Stimulated activated CD4-positive, alpha-beta T cell treated with anti-CD3 and anti-CD28 coated beads, Interleukin-4, amount 100 ng/mL, for 48 hours (primary cell): ENCODE results near the gene CCDC68.
"Not testable (repeated sequence)": the region's sequence is repeated elsewhere in the genome, so short reads cannot be mapped to it uniquely, and the experiment has no call there.

Experiments used
- DNase-seq, 2 donors: peaks; one replicate each; pipeline ENCODE4 v3.0.0-alpha.2; 2020; ENCODE audit warnings: low read depth in 2 of 2

Gene CCDC68, protein sequence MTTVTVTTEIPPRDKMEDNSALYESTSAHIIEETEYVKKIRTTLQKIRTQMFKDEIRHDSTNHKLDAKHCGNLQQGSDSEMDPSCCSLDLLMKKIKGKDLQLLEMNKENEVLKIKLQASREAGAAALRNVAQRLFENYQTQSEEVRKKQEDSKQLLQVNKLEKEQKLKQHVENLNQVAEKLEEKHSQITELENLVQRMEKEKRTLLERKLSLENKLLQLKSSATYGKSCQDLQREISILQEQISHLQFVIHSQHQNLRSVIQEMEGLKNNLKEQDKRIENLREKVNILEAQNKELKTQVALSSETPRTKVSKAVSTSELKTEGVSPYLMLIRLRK

DNA sequence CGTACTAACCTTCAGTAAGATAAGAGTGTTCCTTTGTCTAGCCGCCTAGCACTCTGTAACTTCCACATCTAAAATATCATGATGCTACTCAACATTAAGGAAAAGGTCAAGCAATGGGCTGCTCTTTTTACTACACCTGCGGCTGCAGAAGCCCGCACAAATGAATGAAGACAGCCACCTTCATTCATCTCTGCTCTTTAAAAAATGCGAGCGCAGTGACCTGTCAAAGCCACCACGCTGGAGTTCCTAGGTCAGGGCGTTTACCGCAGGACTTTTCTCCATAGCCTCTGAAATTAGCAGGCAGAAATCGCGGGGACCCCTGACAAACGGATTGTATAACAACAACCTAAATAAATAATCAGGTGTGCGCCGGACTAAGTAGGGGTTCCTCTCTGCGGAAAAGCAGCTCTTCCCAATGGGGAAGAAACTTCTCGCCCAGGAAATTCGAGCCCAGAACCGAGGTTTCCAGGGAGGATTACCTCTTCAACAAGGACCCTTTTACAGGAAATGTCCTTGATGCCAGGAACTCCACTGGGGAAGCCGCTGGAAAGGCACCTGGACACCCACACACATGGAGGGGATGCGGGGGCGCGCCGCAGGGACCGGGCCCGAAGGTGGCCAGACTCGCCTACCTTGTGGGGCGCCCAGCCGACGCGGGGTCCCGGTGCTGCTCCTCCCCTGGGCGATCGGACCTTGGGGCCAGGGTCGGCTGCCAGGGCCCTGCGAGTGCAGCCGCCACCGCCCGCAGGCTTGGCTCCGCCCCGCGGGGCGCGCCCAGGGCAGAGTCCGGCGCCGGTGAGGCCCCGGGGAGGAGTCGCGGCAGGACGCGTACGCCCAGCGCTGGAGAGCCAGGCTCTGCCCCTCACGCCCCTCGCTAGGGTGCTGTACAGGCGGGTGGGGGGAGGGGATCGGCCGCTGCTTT, at the start of gene CCDC68:
TSS of gene CCDC68 (minus strand) at position 758 of the 922 bp plus-strand sequence. CDS start 16,670 bp downstream, outside the sequence.
- DNase-seq, result peak in 1 of 2 donors; percentile 1

DNA sequence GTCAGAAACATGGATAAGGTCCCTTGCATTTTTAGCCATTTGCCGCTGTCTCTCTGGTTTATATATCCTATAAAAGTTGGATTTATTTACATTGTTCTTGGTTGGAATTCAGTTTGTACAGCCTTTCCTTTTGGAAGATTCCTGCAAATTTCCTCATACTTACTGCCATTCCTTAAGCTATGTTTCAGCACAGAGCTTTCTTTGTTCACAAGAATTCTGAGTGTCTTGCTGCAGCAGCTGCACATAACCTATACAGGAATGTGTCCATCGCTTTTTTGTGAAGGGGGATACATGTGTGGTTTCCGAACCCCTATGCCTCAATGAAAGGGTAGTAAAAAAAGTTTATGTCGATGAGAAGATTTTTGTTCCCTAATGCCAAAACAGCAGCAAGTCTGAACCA, 48.3 kb upstream of the CCDC68 start:
- no peak for DNase-seq

DNA sequence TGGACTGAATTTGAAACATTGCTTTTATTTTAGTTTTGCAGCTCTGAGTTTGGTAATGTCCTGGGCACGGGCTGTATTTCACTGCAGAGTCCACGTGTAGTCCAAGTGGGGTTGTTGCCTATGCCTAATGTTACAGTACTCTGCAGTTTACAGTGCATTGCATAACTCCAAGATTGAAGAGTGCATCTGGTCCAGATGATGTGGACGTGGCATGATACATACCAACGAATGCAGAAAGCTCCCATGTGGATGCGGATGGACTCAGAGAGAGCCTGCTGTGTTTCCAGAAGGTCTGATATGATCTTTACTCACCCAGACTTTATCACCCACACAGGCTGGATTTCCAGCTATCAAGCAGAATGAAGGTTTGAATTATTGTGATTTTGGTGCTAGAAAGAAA, 44.4 kb upstream of the CCDC68 start:
- no peak for DNase-seq

DNA sequence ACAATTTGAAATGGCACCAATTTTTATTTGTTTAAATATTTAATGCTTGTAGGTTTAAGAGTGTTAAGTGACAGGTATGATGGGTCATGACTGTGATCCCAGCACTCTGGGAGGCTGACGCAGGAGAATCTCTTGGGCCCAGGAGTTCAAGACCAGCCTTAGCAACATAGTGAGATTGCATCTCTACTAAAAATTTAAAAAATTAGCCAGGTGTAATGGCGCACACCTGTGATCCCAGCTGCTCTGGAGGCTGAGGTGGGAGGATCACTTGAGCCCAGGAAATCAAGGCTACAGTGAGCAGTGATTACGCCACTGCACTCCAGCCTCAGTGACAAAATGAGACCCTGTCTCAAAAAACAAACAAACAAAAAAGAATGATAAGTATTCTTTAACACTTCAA, 43.0 kb upstream of the CCDC68 start:
- DNase-seq, result no peak

DNA sequence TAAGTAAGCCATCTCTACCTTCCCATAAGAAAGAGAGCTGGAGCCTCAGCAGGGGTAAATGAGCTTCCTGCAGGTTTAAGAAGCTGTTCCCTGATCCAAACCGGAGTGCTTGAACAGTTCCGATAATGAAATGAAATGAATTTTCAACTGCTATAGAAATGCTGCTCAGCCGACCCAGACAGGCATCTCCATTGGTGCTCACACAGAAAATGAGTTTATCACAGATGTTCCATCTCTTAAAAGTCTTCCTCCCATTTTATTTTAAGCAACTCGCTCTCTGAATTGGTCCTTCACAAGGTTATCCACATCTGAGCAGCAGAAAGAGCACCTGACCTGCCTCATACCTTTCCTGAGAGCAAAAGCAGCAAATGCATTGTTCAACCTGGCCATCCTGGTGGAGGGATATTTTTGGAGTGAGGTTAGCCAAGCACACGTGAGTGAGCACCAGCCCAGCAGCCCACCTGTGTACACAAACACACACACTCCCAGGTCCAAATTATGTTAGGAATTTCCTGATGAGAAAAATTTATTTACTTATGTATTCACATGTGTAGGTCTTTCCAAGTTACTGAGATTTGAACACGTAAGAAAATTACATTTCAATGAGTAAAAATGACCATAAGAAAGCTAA, 42.2 kb upstream of the CCDC68 start:
- no peak for DNase-seq

DNA sequence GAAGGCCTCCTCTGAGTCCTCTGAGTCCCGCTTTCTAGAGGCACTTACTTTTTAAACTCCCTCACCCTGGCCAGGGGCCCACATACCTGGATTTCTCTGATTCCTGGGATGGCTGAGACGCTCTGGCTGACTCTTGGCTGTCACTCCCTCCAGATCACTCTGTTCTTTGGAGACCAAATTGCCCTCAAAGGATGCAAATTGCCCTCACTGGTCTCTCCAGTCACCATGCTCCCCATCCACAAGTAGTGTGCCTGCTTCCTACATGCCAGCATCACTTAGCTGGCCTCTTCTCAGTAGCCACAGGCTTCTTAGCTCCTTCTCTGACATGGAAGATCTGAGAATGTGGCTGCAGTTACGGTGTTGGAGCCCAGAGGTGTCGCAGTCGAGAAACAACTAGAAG, 41.3 kb upstream of the CCDC68 start:
- no peak for DNase-seq

DNA sequence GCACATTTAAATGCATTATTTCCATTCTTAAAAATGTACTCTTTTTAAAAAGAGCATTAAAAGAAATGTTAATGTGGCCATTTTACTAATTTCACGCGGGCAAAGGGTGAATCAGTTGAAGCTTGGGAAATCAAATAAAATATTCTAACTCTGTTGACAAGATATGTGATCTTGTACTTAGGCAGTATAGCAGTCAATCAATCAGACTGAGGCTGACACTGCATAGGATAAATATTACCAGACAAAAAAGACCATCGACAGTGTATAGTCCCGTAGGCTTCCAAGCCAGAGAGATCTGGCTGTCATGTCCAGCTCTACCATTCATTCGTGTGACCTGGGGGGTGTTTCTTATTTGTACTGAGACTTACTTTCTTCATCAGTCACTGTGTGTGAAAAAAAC, 39.8 kb upstream of the CCDC68 start:
- DNase-seq, result no peak

DNA sequence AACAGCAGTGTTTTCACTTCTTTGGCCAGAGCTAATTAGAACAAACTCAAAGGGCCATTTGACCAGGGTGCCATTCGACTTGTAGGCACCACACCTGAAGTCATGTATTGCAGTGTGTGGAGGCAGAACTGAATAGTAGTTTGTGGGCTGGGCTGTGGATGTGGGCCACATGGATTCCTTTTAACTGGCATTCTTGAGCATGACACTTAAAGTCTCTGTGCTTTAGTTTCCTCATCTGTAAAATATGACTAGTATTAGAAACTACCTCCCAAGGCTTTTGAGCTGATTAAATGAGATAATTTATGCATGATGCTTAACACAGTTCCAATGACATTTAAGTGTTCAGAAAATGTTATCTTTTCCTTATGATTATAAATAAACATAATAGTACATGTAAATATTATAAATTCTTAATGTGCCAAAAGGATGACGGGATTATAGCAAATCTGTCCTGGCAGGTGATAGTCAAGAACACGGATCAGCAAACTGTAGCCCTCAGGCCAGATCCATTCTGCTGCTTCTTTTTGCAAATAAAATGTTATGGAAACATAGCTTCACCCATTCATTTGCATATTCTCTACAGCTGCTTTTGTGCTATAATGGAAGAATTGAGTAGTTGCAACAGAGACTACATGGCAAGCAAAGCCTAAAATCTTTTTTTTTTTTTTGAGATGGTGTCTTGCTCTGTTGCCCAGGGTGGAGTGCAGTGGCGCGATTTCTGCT, 36.3 kb upstream of the CCDC68 start:
- DNase-seq, result no peak

DNA sequence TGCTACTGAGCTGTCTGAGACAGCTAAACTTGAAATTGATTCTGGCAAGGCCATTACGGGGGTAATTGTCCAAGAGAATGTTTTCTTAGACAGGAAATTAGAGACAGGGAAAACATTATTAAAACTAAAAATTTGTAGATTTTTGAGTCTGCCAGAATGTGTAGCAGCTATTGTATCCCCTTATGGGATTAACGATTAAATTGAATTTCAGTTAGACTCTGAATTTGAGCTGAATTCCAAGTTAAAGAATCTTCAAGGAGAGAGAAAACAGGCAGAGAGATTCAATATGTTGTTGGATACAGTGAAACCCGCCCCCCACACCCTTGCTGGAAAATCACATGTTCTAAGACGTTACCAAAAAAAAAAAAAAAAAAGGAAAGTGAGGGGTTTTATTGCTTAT, 32.7 kb upstream of the CCDC68 start:
- DNase-seq, result no peak

DNA sequence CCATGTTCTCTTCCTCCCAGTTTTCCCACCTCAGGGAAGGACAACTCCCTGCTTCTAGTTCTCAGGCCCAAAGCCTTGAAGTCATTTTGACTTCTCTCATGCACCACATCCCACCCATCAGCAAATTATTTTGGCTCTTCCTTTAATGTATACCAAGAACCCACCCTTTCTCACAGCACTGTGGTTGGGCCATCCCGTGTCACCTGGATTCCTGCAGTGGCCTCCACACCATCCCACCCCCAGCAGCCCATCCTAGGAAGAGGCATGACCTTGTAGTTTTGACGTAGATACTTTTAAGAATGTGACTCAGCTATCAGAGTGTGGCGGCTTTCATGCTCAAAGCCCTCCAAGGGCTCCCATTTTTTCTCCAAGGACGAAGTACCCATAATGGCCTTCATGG, 25.6 kb upstream of the CCDC68 start:
- no peak for DNase-seq

DNA sequence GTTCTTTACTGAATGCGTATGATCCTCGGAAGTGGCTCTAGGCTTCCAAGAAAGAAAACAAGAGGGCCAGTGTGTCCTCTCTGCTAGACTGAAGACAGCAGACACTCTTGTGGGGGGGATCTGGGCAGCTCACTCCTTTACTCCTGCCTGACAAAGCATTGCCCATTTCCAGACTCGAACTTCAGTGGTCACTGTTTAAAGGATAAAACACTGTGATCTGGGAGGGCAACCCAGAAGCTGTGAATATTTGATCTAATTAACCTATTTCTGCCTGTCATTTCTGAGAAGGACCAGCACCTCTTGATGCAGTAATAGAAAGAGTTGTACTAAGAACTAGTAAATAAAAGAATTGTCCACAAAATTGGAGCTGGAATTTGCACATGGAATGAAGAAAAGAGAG, 24.5 kb upstream of the CCDC68 start:
- no peak for DNase-seq

DNA sequence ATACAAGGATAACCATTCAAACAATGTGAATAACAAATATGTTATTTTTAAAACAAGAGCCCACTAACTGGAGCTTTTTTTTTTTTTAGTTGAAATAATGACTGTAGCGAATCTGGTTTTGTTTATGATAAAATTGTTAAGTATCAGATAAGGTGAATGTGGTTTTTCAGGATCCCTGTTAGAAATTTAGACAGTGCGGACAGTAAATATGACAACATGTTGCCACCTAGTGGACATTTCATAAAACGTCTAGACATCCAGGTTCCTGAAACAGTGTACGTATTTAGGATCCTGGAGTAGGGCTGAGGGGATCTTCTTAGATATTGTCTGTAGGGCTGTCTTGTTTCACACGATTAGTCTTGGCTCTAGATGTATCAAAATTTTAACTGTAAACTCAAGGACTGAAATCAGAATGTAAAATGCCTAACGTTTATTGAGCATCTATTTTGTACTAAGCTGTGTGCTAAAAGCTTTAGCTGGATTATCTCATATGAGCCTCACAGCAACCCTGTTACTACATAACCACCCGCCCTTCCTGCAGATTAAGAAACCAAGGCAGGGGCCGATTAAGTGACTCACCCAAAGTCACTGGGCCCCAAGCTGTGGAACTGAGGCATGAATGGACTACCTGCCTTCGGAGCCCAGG, 23.9 kb upstream of the CCDC68 start:
- no peak for DNase-seq

DNA sequence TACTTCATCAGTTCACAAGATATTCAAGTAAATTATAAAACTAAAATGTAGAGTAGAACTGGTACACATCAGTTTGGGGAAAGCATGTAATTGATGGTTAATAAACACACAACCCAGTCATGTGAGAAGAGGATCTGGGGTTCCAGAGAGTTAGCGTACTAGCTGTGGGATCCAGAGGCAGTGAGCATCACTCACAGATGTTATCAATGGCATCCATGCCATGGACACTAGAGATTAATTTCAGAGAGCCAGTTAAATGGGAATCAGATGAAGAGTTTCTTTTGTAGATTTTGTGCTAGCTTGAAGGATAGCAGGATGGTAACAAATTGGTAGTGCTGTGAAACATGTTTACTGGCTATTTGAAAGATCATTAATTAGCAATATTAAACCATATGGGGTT, 21.8 kb upstream of the CCDC68 start:
- DNase-seq, result no peak

DNA sequence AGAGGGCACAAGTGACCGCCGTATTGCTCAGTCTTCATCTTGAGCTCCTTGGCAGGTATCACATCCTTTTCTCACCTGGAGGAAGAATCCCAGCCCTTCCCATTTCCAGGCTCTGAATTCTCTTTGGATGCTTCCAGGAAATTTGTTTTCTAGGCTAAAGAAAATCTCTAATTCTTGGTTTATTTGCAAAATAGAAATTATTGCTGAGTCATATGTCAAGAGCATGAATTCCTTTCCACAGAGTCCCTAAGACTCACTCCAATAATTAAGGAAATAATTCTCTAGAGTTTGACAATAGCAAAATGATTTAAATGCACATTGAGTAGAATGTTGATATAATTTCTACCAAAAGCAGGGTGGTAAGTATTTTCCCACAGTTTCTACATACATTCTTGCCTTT, 16.3 kb upstream of the CCDC68 start:
- DNase-seq, result no peak

DNA sequence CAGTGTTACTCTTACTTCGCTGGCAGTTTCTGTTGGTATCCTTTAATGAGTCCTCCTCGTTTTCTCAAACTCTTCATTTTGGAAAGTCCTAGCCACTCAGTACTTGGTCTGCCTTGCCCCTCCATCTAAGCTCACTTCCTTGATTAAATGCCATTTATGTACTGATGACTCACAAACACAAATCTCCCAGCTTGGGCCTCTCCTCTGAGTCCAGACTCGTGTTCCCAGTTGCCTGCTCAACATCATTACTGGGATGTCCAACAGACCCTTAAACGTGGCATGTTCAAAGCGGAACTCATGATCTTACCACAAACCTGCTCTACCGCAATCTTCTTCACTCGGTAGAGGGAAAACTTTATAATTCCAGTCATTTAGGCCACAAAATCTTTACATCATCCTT, 13.8 kb upstream of the CCDC68 start:
- no peak for DNase-seq

DNA sequence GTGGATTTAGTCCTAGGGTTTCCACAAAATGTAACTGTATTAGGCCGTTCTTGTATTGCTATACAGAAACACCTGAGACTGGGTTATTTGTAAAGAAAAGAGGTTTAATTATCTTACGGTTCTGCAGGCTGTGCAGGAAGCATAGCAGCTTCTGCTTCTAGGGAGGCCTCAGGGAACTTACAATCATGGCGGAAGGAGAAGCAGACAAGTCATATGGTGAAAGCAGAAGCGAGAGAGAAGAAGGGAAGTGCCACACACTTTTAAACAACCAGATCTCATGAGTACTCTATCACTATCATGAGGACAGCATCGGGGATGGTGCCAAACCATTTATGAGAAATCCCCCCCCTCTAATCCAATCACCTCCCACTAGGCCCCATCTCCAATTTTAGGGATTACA, 9.5 kb upstream of the CCDC68 start:
- no peak for DNase-seq

DNA sequence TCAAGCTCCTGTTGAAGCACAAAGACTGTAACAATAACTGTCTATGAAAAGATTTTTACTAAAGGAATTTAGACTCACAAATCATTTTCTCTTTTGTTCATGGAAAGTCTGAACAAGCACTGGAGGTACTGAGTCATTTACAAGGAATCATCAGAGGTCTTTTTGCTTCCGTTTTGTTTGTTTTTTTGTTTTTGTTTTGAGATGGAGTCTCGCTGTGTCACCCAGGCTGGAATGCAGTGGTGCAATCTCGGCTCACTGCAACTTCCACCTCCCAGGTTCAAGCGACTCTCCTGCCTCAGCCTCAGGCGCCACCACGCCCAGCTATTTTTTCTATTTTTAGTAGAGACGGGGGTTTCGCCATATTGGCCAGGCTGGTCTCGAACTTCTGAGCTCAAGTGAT, 9.0 kb upstream of the CCDC68 start:
- not testable (repeated sequence) for DNase-seq

DNA sequence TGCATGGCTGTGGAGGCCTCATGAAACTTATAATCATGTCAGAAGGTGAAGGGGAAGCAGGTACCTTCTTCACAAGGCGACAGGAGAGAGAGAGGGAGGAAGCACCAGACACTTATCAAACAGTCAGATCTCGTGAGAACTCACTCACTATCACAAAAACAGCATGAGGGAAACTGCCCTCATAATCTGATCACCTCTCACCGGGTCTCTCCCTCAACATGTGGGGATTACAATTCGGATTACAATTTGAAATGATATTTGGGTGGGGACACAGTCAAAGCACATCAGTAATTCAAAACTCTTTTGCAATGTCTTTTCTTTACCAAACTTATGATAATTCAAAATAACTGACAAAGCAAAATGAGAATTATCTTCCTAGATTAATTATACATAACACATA, 8.5 kb upstream of the CCDC68 start:
- DNase-seq, result no peak

DNA sequence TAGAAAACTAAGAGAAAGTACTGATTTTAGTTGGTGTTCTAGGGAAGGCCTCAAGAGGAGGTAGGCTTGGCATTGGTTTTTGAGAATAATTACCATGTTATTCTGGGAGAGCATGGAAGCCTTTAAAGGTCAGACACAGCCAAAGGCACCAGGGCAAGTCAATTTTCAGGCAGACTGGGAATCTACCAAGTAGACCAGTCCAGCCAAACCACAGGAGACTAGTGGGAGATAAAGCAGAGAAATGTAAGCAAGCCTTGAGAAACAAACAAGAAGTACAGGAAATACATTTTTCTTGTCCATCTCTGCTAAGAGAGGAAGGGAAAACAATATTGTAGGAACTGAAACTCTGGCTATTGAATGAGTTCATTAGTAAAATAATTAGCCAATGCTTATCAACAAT, 5.5 kb upstream of the CCDC68 start:
- DNase-seq, result no peak

DNA sequence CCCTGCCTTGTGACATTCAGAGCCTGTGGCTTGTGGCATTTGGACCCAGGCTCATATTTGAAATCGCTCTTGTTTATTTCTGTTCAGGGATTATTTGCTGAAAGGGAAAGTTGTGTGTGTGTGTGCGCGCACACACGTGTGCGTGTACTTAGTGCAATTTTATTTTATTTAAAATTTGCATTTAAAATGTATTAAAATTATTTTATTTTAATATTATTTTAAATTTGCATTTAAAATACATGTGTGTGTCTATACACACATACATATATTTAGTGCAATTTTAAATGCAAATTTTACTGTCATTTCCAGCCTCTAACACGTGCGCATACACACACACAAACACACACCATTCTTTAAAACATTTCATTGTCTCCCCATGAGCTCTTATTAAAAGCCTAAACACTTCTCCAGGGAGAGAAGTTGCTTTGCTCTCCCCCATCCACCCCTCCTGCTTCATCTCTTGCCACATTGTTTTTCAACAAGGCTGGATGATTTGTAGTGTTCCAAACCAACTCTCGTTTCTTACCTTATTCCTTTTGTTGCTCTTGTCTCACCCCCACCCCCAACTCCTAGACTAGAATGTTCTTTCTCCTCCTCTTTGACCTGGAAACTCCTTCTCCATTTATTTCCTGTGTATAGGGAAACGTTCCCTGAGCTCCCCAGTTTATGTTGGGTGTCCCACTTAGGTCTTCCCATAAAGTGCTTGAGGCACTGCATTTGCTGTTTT, 3.8 kb upstream of the CCDC68 start:
- no peak for DNase-seq

DNA sequence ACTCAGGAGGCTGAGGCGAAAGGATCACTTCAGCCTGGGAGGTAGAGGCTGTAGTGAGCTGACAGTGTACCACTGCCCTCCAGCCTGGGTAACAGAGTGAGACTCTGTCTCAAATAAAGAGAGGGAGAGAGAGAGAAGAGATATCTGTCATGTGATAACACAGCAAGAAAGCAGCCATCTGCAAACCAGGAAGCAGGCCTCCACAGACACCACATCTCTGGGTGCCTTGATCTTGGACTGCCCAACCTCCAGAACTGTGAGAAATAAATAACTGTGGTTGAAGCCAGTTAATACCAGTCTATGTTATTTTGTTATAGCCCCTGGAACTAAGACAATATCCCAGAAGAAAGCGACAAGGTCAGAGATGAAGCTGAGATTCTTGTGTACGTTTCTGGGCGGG, 2.6 kb upstream of the CCDC68 start:
- DNase-seq, result no peak
